Body of pancreas (tissue), 4 donors: ENCODE data around the gene TMEM8B. TPM values are rescaled to one million over a fixed set of nuclear protein-coding genes. Genes with fewer than 3 reads are reported as not detected.

Experiments
- ATAC-seq: fragments of 150-250 bp; one replicate; pipeline ENCODE4 v1.9.1; 2016
- DNase-seq, 4 donors: peaks; one replicate each; pipeline ENCODE4 v3.0.0-alpha.2; 2019
- H3K27ac ChIP-seq, 4 donors: fragments of 200-600 bp; sonication (generic); 1 replicate in 3 of 4; 2 replicates in 1 of 4; pipeline versions ENCODE4 v1.5.1 to v1.6.1; 2016 to 2019; ENCODE audit warnings: mild to moderate bottlenecking in 1 of 4, mixed read lengths in 1 of 4, moderate library complexity in 1 of 4
- H3K27me3 ChIP-seq, 2 donors: fragments of 200-600 bp; sonication (generic); one replicate each; pipeline ENCODE4 v1.6.0; 2016; ENCODE audit warnings: mild to moderate bottlenecking in 1 of 2
- H3K36me3 ChIP-seq, 2 donors: fragments of 200-600 bp; sonication (generic); replicated peaks in 1 of 2; 2 replicates each; pipeline ENCODE4 v1.5.1; 2016; ENCODE audit warnings: low read depth in 2 of 2; ENCODE audit not compliant: insufficient read depth in 1 of 2
- H3K4me1 ChIP-seq: fragments of 200-600 bp; sonication (generic); one replicate; pipeline ENCODE4 v1.6.0; 2016
- H3K4me3 ChIP-seq, 2 donors: fragments of 200-600 bp; sonication (generic); 1 replicate in 1 of 2; 2 replicates in 1 of 2; pipeline ENCODE4 v1.5.1; 2016 to 2019
- H3K9me3 ChIP-seq, 3 donors: fragments of 200-600 bp; sonication (generic); 1 replicate in 2 of 3; 2 replicates in 1 of 3; pipeline ENCODE4 v1.5.1; 2016
- POLR2A ChIP-seq, 3 donors: fragments of 450-650 bp; IDR thresholded peaks; one replicate each; pipeline ENCODE4 v1.6.1; 2016; ENCODE audit warnings: antibody characterized with exemption in 3 of 3, mild to moderate bottlenecking in 2 of 3
- WGBS, 2 donors: methylation state at CpG; one replicate each; pipeline ENCODE4 v1.1.5; 2017; 5-methylcytosine and 5-hydroxymethylcytosine counted together
- intact Hi-C: fragments of 100-400 bp; cut with DNase I; formaldehyde crosslinking; loops from one replicate; pipeline ENCODE4 v1.15.1; 2023
- total RNA-seq, 2 donors: library from RNA; depleted of rRNA; stranded (reverse); fragments of >200 nt; gene quantifications; one replicate each; pipeline ENCODE4 v1.1.0, GENCODE V29; 2016
- TF ChIP-seq, protein P1 (sequence below), 7 experiments: fragments of 450-650 bp in 4 of 7; fragments of 200-600 bp in 3 of 7; sonication (generic) in 3 of 7; IDR thresholded peaks; one replicate each; pipeline ENCODE4 v1.5.1; 2016 to 2019; ENCODE audit warnings: antibody characterized with exemption in 7 of 7

The TMEM8B gene
- total RNA-seq, 2 donors from 2014 or later = 7.3 to 7.9 TPM

- no peak overlapping the region for H3K27ac ChIP-seq
- intact Hi-C loops = no loop called here
Observed at GRCh38 chr9:35826071-35826701, 2.8 kb upstream of the TMEM8B start.

DNA sequence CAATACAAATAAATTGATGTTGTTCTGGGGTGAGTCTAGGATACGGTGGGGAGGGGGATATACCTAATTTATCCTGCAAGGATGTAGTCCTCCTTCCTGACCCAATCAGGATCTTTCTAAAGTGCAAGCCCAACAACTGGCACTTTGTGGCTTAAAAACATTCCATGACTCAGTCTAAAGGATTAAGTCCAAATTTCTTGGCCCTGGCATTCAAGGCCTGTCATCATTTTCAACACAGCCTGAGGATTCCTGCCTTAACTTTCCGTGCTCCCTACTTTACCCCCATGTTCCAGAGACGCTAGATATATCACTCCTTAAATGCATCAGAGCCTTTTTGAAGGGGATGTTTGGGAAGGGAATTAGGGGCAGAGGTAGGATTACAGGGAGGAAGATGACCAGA is 1.5 kb upstream of the TMEM8B start:
- no peak for TF ChIP-seq POLR2A (IDR thresholded peaks at IDR 0.05)
- TF ChIP-seq, protein P1, sequence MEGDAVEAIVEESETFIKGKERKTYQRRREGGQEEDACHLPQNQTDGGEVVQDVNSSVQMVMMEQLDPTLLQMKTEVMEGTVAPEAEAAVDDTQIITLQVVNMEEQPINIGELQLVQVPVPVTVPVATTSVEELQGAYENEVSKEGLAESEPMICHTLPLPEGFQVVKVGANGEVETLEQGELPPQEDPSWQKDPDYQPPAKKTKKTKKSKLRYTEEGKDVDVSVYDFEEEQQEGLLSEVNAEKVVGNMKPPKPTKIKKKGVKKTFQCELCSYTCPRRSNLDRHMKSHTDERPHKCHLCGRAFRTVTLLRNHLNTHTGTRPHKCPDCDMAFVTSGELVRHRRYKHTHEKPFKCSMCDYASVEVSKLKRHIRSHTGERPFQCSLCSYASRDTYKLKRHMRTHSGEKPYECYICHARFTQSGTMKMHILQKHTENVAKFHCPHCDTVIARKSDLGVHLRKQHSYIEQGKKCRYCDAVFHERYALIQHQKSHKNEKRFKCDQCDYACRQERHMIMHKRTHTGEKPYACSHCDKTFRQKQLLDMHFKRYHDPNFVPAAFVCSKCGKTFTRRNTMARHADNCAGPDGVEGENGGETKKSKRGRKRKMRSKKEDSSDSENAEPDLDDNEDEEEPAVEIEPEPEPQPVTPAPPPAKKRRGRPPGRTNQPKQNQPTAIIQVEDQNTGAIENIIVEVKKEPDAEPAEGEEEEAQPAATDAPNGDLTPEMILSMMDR (IDR thresholded peaks at IDR 0.05) = no peak
- intact Hi-C loops = no loop called here
- H3K9me3 ChIP-seq = no peaks in the 10 kb centered on the region
- DNase-seq (no peak), ATAC-seq (no peak)
- no peak overlapping the region for H3K4me3 ChIP-seq
- H3K36me3 ChIP-seq = no peaks in the 10 kb centered on the region
- H3K27ac ChIP-seq = no peak overlapping the region
- H3K4me1 ChIP-seq = peaks cover 27% of the 10 kb centered on the region
- 80 to 82% methylated on average over 3 of the region's 3 CpGs for WGBS, 2 donors
- no peaks in the 10 kb centered on the region for H3K27me3 ChIP-seq

More at GRCh38 chr9:35826071-35826701, 2.8 kb upstream of the TMEM8B start:
- 38 to 44% methylated on average over 4 of the region's 4 CpGs for whole genome bisulfite sequencing, 2 donors
- ATAC-seq = peak; percentile 57
- Histone ChIP-seq H3K4me3 (no peak overlapping the region), H3K27me3 (no peaks in the 10 kb centered on the region), H3K4me1 (peaks cover 24% of the 10 kb centered on the region), H3K9me3 (no peaks in the 10 kb centered on the region), H3K36me3 (no peaks in the 10 kb centered on the region)
- peak; percentile 39 to 68 (median 56) for DNase-seq
- TF ChIP-seq, protein P1 (IDR thresholded peaks at IDR 0.05) = peak; percentile 35 to 82 (median 70)
- TF ChIP-seq POLR2A (IDR thresholded peaks at IDR 0.05) = no peak

- peak within 1 kb of the TSS; percentile 53 to 85 for H3K4me3 ChIP-seq
- intact Hi-C loops = no loop called here
- H3K27me3 ChIP-seq = no peaks in the 10 kb centered on the region
- WGBS, 2 donors = 0 to 2% methylated on average over 6 to 21 of the region's 21 CpGs
- H3K4me1 ChIP-seq = peaks cover 39% of the 10 kb centered on the region
- no peaks in the 10 kb centered on the region for H3K9me3 ChIP-seq
- TF ChIP-seq, protein P1 (IDR thresholded peaks at IDR 0.05) = no peak
- TF ChIP-seq POLR2A (IDR thresholded peaks at IDR 0.05) = peak in 1 of 3 donors; percentile 34
- no peaks in the 10 kb centered on the region for H3K36me3 ChIP-seq
- peak within 1 kb of the TSS; percentile 83 to 96 (median 92) for H3K27ac ChIP-seq
- ATAC-seq = no peak
- peak; percentile 34 to 52 (median 41) for DNase-seq
Observed at GRCh38 chr9:35828716-35829083, 328 bp upstream of the TMEM8B start, which contains the start of gene FAM221B. FAM221B (minus strand) TSS chr9:35828732; CDS start chr9:35826161, 2,571 bp downstream.

- DNase-seq = no peak
- H3K27ac ChIP-seq = peak overlapping the region; percentile 83 to 96 (median 92)
- H3K27me3 ChIP-seq = no peaks in the 10 kb centered on the region
- TF ChIP-seq, protein P1 (IDR thresholded peaks at IDR 0.05) = no peak
- H3K4me1 ChIP-seq = peaks cover 50% of the 10 kb centered on the region
- H3K4me3 ChIP-seq = peak overlapping the region; percentile 53 to 85
- H3K36me3 ChIP-seq = no peaks in the 10 kb centered on the region
- 28 to 33% methylated on average over 2 of the region's 2 CpGs for WGBS, 2 donors
- no peaks in the 10 kb centered on the region for H3K9me3 ChIP-seq
- intact Hi-C loops = no loop called here
- ATAC-seq = no peak
Observed at GRCh38 chr9:35829764-35830096, 702 bp downstream of the TMEM8B start.

DNA sequence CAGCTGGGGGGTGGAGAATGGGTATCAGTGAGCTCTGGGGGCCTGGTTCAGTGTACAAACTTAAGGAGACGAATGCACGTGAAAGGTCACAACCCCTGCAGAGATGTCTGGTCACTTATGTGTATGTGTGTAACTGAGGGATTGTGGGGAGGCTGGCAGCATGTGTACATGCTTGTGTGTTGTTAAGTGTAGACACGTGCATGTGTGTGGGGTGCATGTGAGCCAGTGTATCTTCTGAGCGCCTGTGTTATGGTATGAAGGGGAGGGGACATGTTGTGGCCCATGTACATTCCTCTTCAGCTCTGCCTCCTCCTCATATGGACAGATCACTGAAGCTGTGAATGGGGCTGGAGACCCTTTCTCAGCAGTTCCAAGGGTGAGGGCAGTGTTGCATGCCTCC is 2.0 kb downstream of the TMEM8B start:
- H3K27me3 ChIP-seq = no peaks in the 10 kb centered on the region
- no peak overlapping the region for H3K4me3 ChIP-seq
- no peak overlapping the region for H3K27ac ChIP-seq
- no peaks in the 10 kb centered on the region for H3K36me3 ChIP-seq
- H3K9me3 ChIP-seq = no peaks in the 10 kb centered on the region
- intact Hi-C loops = no loop called here
- H3K4me1 ChIP-seq = peaks cover 62% of the 10 kb centered on the region
- ATAC-seq (no peak), DNase-seq (no peak)
- WGBS, 2 donors = 62 to 84% methylated on average over 4 of the region's 4 CpGs
- TF ChIP-seq, protein P1 (IDR thresholded peaks at IDR 0.05) = no peak
- no peak for TF ChIP-seq POLR2A (IDR thresholded peaks at IDR 0.05)
